H9 (cell line): Measurements from ENCODE around the gene SUPT6H. TPM values are rescaled to one million over a fixed set of nuclear protein-coding genes. Genes with fewer than 3 reads are reported as not detected.
A peak's percentile ranks its signal among the peaks of the same experiment; 100 is the strongest.

ENCODE experiments used
- DNase-seq: peaks from one replicate; pipeline ENCODE4 v3.0.0-alpha.2; 2017
- H2AFZ ChIP-seq: one replicate; pipeline ENCODE4 v1.6.1; 2013; ENCODE audit warnings: mild to moderate bottlenecking, low read length, control low read depth, moderate library complexity
- H2AK5ac ChIP-seq: 2 replicates; pipeline ENCODE4 v1.6.1; 2013; ENCODE audit warnings: low read length, control low read depth, mixed read lengths; ENCODE audit not compliant: insufficient read length
- H2BK120ac ChIP-seq: one replicate; pipeline ENCODE4 v1.6.1; 2013; ENCODE audit warnings: low read depth, mild to moderate bottlenecking, low read length, control low read depth, inconsistent platforms; ENCODE audit not compliant: poor library complexity, severe bottlenecking
- H2BK12ac ChIP-seq: 2 replicates; pipeline ENCODE4 v1.6.1; 2013; ENCODE audit warnings: low read length, control low read depth, mixed read lengths, low read depth; ENCODE audit not compliant: insufficient read length
- H2BK15ac ChIP-seq: 2 replicates; pipeline ENCODE4 v1.6.1; 2013; ENCODE audit warnings: low read depth, low read length, control low read depth
- H2BK20ac ChIP-seq: one replicate; pipeline ENCODE4 v1.6.1; 2013; ENCODE audit warnings: low read depth, mild to moderate bottlenecking, low read length, control low read depth, inconsistent platforms; ENCODE audit not compliant: poor library complexity, severe bottlenecking
- H2BK5ac ChIP-seq: 2 replicates; pipeline ENCODE4 v1.6.1; 2013; ENCODE audit warnings: low read length, control low read depth, mixed read lengths; ENCODE audit not compliant: insufficient read length
- H3K14ac ChIP-seq: 2 replicates; pipeline ENCODE4 v1.6.1; 2013; ENCODE audit warnings: low read length, control low read depth; ENCODE audit not compliant: insufficient read depth
- H3K18ac ChIP-seq: 2 replicates; pipeline ENCODE4 v1.6.1; 2013; ENCODE audit warnings: low read depth, mild to moderate bottlenecking, mixed read lengths, low read length, control low read depth; ENCODE audit not compliant: insufficient read length
- H3K23ac ChIP-seq: 2 replicates; pipeline ENCODE4 v1.6.1; 2013; ENCODE audit warnings: low read length, control low read depth, mixed read lengths, low read depth; ENCODE audit not compliant: insufficient read length
- H3K23me2 ChIP-seq: 2 replicates; pipeline ENCODE4 v1.6.1; 2013; ENCODE audit warnings: low read depth, mild to moderate bottlenecking, mixed read lengths, low read length, control low read depth; ENCODE audit not compliant: insufficient read length, poor library complexity, severe bottlenecking
- H3K27ac ChIP-seq: 2 replicates; pipeline ENCODE4 v1.5.1; 2013; ENCODE audit warnings: low read length, control low read depth, mixed read lengths, low read depth; ENCODE audit not compliant: insufficient read length
- H3K27me3 ChIP-seq: 2 replicates; pipeline ENCODE4 v1.6.1; 2013; ENCODE audit warnings: low read length, control low read depth, inconsistent platforms; ENCODE audit not compliant: insufficient read depth
- H3K4ac ChIP-seq: 2 replicates; pipeline ENCODE4 v1.6.1; 2013; ENCODE audit warnings: low read depth, mild to moderate bottlenecking, control low read depth, inconsistent platforms, low read length, moderate library complexity
- H3K4me1 ChIP-seq: 2 replicates; pipeline ENCODE4 v1.6.1; 2013; ENCODE audit warnings: low read length, control low read depth, inconsistent platforms; ENCODE audit not compliant: insufficient read depth
- H3K4me2 ChIP-seq: 2 replicates; pipeline ENCODE4 v1.6.1; 2013; ENCODE audit warnings: low read length, control low read depth, mixed read lengths; ENCODE audit not compliant: insufficient read length, insufficient read depth
- H3K56ac ChIP-seq: 2 replicates; pipeline ENCODE4 v1.6.1; 2013; ENCODE audit warnings: low read depth, mild to moderate bottlenecking, mixed read lengths, low read length, control low read depth; ENCODE audit not compliant: insufficient read length
- H3K79me1 ChIP-seq: 2 replicates; pipeline ENCODE4 v1.6.1; 2013; ENCODE audit warnings: low read depth, mild to moderate bottlenecking, moderate library complexity, low read length, control low read depth, inconsistent platforms; ENCODE audit not compliant: insufficient read depth, poor library complexity, severe bottlenecking
- H3K79me2 ChIP-seq: 2 replicates; pipeline ENCODE4 v1.6.1; 2013; ENCODE audit warnings: low read length, control low read depth, inconsistent platforms; ENCODE audit not compliant: insufficient read depth
- H3K9ac ChIP-seq: 2 replicates; pipeline ENCODE4 v1.6.1; 2013; ENCODE audit warnings: low read length, control low read depth, mixed read lengths; ENCODE audit not compliant: insufficient read length; ENCODE audit errors: extremely low read depth
- H3K9me3 ChIP-seq: one replicate; pipeline ENCODE4 v1.6.1; 2013; ENCODE audit warnings: low read depth, low read length, inconsistent platforms; ENCODE audit not compliant: control insufficient read depth
- H3T11ph ChIP-seq: one replicate; pipeline ENCODE4 v1.6.1; 2013; ENCODE audit warnings: mild to moderate bottlenecking, low read length, control low read depth, inconsistent platforms
- H4K20me1 ChIP-seq: one replicate; pipeline ENCODE4 v1.6.1; 2013; ENCODE audit not compliant: control insufficient read depth, insufficient read length, insufficient read depth
- H4K5ac ChIP-seq: 2 replicates; pipeline ENCODE4 v1.6.1; 2013; ENCODE audit warnings: low read depth, mild to moderate bottlenecking, mixed read lengths, low read length, control low read depth; ENCODE audit not compliant: insufficient read length
- H4K8ac ChIP-seq: replicated peaks from 2 replicates; pipeline ENCODE4 v1.6.1; 2013; ENCODE audit warnings: low read length, control low read depth, mixed read lengths, low read depth; ENCODE audit not compliant: insufficient read length
- H4K91ac ChIP-seq: 2 replicates; pipeline ENCODE4 v1.6.1; 2013; ENCODE audit warnings: low read depth, mild to moderate bottlenecking, moderate library complexity, mixed read lengths, low read length, control low read depth; ENCODE audit not compliant: insufficient read length
- H3K27ac Mint-ChIP-seq, 3 experiments: 2 replicates in 2 of 3; 3 replicates in 1 of 3; pipeline ENCODE4 v1.8.0; 2020 to 2021; ENCODE audit warnings: mixed read lengths in 3 of 3, mild to moderate bottlenecking in 1 of 3, moderate library complexity in 1 of 3
- H3K27me3 Mint-ChIP-seq: 2 replicates; pipeline ENCODE4 v1.8.0; 2021; ENCODE audit warnings: low read depth, mild to moderate bottlenecking, moderate library complexity, mixed read lengths
- H3K36me3 Mint-ChIP-seq, 3 experiments: 2 replicates in 2 of 3; 3 replicates in 1 of 3; pipeline ENCODE4 v1.8.0; 2020 to 2021; ENCODE audit warnings: low read depth in 3 of 3, mixed read lengths in 3 of 3; ENCODE audit not compliant: insufficient read depth in 1 of 3
- H3K4me1 Mint-ChIP-seq, 2 experiments: 2 replicates each; pipeline ENCODE4 v1.8.0; 2020; ENCODE audit warnings: mixed read lengths in 2 of 2
- H3K4me3 Mint-ChIP-seq, 2 experiments: 2 replicates in 1 of 2; 3 replicates in 1 of 2; pipeline ENCODE4 v1.8.0; 2020 to 2021; ENCODE audit warnings: mild to moderate bottlenecking in 2 of 2, mixed read lengths in 2 of 2, moderate library complexity in 1 of 2
- H3K9me3 Mint-ChIP-seq, 2 experiments: 2 replicates in 1 of 2; 3 replicates in 1 of 2; pipeline ENCODE4 v1.8.0; 2020; ENCODE audit warnings: mild to moderate bottlenecking in 2 of 2, mixed read lengths in 2 of 2, moderate library complexity in 1 of 2
- CTCF ChIP-seq: fragments of 200-600 bp; sonication (generic); conservative IDR thresholded peaks from 3 replicates; pipeline ENCODE4 v1.8.0; 2021; ENCODE audit warnings: antibody characterized with exemption, mild to moderate bottlenecking
- WGBS: extraction: QIAGEN DNeasy Blood & Tissue Kit; methylation state at CpG from one replicate; pipeline ENCODE4 v1.1.7; 2013; ENCODE audit warnings: missing lambda C conversion rate, low lambda C conversion rate, mixed read lengths; ENCODE audit not compliant: insufficient read length; ENCODE audit errors: extremely low coverage; 5-methylcytosine and 5-hydroxymethylcytosine counted together
- total RNA-seq: library from RNA; stranded (reverse); gene quantifications from 2 replicates; pipeline ENCODE4 v1.2.1, GENCODE V29; 2021

The SUPT6H gene
- total RNA-seq, 1 experiment from 2014 or later, result 85.8 TPM

DNA sequence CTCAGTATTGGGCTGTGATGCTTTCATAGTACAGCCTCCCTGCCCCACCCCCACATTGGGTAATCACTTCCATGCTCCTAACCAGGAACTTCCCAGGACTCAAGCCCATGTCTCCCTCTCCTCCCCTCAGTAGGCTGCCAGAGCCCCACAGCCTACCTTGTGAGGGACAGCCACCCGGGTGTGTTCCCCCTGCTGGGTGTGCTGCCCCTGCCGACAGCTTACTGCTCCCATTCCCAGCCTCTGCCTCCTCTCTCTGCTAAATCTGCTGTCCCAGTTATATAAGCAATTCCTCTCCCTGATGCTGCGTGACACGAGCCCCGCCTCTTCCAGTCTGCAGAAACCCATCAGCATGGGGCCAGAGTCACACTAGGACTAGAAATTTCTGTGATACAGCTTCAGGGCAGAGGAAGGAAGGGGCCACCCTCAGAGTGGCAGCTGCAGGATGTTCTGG, 48.0 kb upstream of the SUPT6H start, which contains the start of gene RSKR:
TSS of gene RSKR (minus strand) at position 255 of the 451 bp plus-strand sequence. CDS start at position 231, 24 bp downstream.
- Histone ChIP-seq H2AFZ (no peak within 1 kb of the TSS), H4K5ac (no peak within 1 kb of the TSS), H2BK120ac (no peak within 1 kb of the TSS), H3K9ac (no peak within 1 kb of the TSS), H4K20me1 (no peaks in the 10 kb centered on the region), H3K79me2 (no peaks in the 10 kb centered on the region), H4K8ac (no peak within 1 kb of the TSS), H2BK15ac (no peak within 1 kb of the TSS), H3K27ac (no peak within 1 kb of the TSS), H3K27me3 (no peaks in the 10 kb centered on the region), H3K79me1 (no peaks in the 10 kb centered on the region), H2BK5ac (no peak within 1 kb of the TSS), H3T11ph (no peak within 1 kb of the TSS), H3K23ac (no peak within 1 kb of the TSS), H2BK20ac (no peak within 1 kb of the TSS), H3K56ac (no peak within 1 kb of the TSS), H3K4ac (no peak within 1 kb of the TSS), H2BK12ac (no peak within 1 kb of the TSS), H3K9me3 (no peaks in the 10 kb centered on the region), H3K14ac (no peak within 1 kb of the TSS), H3K23me2 (no peaks in the 10 kb centered on the region), H3K4me1 (no peaks in the 10 kb centered on the region), H2AK5ac (no peak within 1 kb of the TSS), H3K4me2 (no peak within 1 kb of the TSS), H3K18ac (no peak within 1 kb of the TSS), H4K91ac (no peak within 1 kb of the TSS)
- TF ChIP-seq CTCF, result no peak
- Mint-ChIP-seq H3K27ac (peak within 1 kb of the TSS in 2 of 3 experiments; percentile 46 to 64; a peak in 3 of 7 replicates), H3K4me1 (no peaks in the 10 kb centered on the region), H3K27me3 (no peaks in the 10 kb centered on the region), H3K36me3 (peaks cover 36 to 94% (median 83%) of the 10 kb centered on the region in 3 experiments; a peak in 6 of 7 replicates), H3K4me3 (no peak within 1 kb of the TSS), H3K9me3 (no peaks in the 10 kb centered on the region)
- WGBS, result no CpG with 5 or more reads among the region's 5 CpGs
- DNase-seq, result no peak
